ENCODE measurements around the gene SLC16A10.
"Not testable (repeated sequence)": the region's sequence is repeated elsewhere in the genome, so short reads cannot be mapped to it uniquely, and the experiment has no call there.

Gene SLC16A10

GRCh38 chr6:111086685-111087084 lies 618 bp upstream of the SLC16A10 start:
- DNase-seq = no peak

DNA sequence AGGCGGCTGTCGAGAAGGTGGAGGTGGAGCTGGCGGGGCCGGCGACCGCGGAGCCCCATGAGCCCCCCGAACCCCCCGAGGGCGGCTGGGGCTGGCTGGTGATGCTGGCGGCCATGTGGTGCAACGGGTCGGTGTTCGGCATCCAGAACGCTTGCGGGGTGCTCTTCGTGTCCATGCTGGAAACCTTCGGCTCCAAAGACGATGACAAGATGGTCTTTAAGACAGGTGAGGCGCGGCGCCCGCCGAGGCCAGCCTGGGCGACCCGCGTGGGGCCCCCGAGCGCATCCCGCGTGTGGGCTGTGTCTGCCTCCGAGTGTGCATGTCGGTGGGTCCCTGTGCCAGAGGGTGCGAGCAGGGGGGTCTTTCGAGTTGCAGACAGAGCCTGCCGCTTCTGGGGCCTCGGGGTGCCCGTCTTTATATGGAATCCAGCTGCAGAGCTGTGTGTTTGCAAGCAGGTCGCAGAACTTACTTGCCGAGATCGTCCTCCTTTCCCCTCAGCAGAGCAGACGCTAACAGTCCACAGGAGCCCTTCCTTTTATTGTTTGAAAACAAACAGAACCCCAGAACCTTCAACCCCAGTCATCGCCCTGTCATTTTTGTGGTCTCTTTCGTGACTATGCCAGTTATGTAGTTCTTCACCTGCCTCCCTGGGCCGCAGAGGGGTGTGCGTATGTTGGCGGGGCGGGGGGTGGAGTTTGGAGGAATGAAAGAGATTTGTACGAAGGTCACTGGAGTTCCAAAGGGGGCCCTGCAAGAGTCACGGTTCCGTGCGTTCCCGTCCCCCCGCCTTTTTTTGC lies 766 bp downstream of the SLC16A10 start:
- peak; percentile 25 for DNase-seq

DNA sequence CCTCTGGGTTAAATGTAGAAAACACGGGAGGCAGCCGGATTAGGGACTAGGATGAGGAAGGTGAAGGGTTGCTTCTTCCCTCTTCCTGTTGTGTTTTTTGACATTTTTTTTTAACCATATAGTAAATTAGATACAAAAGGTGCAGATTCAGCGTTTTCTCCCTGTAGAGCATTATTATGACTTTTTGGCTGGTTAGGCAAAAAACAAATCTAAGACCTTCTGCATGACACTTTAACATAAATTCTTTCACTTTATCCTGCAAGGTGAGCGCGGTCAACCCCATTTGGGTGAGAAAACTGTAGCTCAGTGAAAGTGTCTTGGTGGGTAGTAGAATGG lies 1.3 kb downstream of the SLC16A10 start:
- DNase-seq = no peak

DNA sequence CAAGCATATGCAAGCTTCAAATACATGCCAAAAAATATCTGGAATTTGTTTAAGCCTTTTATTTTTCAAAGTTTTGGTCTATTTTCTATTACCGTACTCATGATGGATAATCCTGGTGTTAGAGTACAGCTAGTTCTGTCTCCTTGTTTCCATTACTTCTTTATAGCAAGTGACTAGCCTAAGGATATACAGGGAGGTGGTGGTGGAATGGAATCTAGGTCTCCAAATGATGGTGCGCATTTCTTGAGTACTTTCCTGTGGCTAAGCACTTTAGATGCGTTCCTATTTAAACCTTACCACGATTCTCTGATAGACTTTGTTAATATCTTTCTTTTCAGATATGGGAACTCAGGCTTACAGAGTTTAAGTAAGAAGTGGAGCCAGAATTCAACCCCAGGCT lies 3.5 kb downstream of the SLC16A10 start:
- no peak for DNase-seq

DNA sequence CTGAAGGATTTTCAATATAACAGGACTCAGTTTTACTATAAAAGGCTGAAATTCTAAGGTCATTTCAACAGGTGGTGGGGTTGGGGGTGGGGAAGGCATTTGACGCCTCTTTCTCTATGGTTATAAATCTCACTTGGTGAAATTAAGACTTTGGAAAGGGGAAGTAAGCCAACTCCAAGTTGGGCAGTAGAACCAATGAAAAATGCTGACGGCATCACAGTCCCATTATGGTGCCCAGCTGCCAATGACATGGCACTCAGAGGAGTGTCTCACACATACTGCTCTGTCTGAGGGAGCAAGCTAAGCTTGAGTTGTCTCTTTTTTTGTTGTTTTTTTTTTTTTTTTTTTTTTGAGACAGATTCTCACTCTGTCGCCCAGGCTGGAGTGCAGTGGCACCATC lies 4.7 kb downstream of the SLC16A10 start:
- DNase-seq = no peak

- DNase-seq = not testable (repeated sequence)
Measured at GRCh38 chr6:111095488-111095887, 8.2 kb downstream of the SLC16A10 start.

- DNase-seq = no peak
Measured at GRCh38 chr6:111096246-111096645, 8.9 kb downstream of the SLC16A10 start.

- DNase-seq = no peak
Measured at GRCh38 chr6:111098597-111098996, 11.3 kb downstream of the SLC16A10 start.

- DNase-seq = no peak
Measured at GRCh38 chr6:111101987-111102386, 14.7 kb downstream of the SLC16A10 start.

DNA sequence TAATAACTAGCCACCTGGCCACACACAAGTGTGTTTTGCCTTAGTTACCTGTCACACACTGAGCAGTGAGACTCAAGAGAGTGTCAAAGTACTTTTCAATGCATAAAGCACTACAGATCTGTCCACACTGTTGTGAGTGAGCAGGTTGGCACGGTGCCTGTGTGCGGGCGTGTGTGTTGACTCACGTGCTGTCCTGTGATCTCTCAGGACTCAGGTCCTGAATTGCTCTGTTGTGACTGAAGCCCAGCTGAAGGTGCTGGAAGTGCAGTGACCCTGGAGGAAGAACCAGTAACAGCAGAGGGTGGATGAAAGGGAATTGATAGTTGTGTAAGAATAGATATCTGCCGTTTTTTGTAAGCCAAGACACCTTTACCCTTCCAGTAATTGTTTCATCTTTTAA lies 18.3 kb downstream of the SLC16A10 start:
- DNase-seq = peak; percentile 92

DNA sequence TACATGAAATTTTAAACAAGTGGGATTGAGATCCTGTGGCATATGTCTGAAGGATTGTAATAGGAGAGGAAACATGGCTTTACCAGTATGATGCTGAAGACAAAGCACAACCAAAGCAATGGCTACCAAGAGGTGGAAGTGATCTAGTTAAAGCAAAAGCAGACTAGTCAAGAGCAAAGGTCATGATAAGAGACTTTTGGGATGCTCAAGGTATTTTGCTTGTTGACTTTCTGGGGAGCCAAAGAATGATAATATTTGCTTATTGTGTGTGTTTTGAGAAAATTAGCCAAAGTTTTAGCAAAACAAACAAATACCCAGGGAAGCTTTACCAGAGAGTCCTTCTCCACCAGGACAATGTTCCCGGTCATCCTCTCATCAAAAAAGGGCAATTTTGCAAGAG lies 20.3 kb downstream of the SLC16A10 start:
- DNase-seq = no peak

- peak; percentile 48 for DNase-seq
Measured at GRCh38 chr6:111110036-111110435, 22.7 kb downstream of the SLC16A10 start.

DNA sequence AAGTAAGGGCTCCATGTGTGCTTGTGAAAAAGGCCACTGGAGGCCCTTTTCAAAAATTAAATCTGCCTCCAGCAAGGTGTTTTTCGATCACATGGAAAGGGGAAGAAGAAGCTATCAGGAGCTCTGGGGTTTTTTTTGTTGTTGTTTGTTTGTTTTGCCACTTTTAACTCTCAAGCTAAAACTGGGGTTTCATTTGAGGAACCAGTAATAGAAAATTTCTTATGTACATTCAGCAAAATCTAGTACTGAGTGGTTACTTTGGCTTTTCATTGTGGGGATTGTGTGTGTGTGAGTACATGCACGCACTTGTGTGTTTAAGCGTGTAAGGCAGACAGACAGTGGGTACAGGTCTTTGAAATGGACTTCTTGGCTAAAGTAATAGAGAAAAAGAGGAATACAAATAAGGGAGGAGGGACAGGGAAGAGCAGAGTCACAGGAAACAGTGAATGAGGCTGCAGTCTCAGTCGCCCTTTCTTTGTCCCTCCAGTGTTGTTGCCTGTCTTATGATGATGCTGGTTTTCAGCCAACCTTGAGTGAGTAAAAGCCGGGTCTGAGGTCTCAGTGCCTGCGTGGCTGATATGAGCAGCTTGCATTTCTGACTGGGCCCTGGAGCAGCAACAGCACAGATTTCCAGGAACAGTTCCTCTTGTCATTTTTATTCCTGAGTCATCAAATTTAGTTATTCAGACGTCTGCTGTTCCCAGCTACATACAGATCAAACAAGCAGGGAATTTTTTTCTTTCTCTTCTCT lies 26.2 kb downstream of the SLC16A10 start:
- DNase-seq = peak; percentile 54

- no peak for DNase-seq
Measured at GRCh38 chr6:111114087-111114443, 26.8 kb downstream of the SLC16A10 start.

- no peak for DNase-seq
Measured at GRCh38 chr6:111114482-111114881, 27.2 kb downstream of the SLC16A10 start.

DNA sequence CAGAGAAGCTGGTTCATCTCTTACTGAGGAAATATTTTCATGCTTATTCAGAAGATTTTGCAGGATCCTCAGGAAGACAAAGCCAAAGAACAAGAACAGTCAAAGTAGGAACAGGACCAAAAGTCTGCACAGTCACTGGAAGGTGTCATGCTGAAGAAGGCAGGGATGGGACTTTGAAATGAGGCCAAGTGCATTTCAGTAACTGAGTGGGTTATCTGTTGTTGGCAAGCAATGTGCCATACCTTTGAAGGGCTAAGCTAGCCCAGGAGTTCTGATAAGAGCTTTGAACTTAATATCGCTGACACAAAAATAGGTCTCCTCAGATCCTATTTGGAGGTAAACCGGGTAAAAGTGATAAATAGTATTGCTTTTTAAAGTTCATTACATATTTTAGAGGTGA lies 31.5 kb downstream of the SLC16A10 start:
- DNase-seq = peak; percentile 70

GRCh38 chr6:111119571-111120329 lies 32.4 kb downstream of the SLC16A10 start:
- DNase-seq = no peak

GRCh38 chr6:111121789-111122350 lies 34.6 kb downstream of the SLC16A10 start:
- DNase-seq = no peak

DNA sequence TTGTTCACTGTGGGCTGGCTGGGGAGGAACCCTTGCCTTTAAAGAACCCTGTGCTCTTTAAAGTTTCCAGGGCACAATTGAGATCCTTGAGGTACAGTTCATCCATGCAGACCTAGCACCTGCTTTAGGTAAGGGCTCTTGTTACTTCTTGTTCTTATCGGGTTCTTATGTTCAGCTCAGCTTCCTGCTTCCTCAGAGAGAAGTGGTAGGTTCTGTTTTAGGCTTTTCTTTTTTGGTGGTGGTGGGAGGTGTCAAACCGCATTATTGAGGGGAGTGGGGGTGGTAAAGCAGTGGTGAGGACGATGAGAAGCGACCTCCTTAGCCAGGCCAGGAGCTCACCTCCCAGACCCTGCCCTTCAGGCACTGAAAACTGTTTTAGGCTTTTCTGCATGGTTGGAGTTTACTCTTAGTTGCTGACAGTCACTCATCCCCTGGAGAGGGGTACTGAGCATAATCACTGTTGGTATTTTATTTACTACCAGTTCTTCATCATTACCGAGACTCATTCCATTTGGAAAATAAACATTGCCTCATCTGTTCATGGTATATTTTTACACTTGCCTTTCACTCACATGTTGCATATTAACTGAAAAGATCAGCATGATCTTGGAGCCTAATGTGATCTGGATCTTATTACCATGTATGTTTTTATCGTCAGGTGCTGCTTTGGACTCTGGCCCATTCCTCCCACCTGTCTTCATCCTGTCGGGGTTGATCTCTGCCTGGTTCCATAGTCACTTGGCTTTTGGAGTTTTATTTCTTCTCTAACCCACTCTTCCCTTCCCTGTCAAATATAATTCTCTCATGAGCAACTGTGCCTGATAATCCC lies 35.4 kb downstream of the SLC16A10 start:
- DNase-seq = no peak

- no peak for DNase-seq
Measured at GRCh38 chr6:111124406-111124805, 37.1 kb downstream of the SLC16A10 start.

DNA sequence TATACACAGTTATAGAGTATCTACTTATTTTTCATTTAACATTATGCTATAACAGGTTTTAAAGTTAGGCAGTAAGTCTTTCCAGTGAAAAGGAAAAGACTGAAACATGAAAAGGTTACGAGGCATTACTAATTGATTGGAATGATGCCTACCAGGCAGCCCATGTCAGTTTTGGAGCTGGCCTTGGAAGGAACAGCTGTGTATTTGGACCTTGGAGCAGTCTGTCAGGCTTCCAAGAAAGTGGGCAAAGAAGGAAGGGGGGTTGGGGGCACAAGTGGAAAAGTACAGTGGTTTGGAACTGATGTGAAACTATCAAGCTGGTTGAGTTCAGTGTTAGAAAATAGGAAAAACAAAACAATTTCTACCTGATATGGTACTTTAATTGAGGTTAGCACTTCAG lies 41.7 kb downstream of the SLC16A10 start:
- no peak for DNase-seq

DNA sequence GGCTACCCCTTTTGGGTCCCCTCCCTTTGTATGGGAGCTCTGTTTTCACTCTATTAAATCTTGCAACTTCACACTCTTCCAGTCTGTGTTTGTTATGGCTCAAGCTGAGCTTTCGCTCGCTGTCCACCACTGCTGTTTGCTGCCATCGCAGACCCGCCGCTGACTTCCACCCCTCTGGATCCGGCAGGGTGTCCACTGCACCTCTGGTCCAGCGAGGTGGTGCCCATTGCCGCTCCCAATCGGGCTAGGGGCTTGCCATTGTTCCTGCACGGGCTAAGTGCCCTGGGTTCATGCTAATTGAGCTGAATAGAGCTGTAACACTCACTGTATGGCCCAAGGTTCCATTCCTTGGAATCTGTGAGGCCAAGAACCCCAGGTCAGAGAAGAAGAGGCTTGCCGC lies 43.7 kb downstream of the SLC16A10 start:
- not testable (repeated sequence) for DNase-seq

GRCh38 chr6:111132669-111133068 lies 45.4 kb downstream of the SLC16A10 start:
- DNase-seq = not testable (repeated sequence)
